ENCODE data around the gene DNAH8. TPM values are rescaled to one million over a fixed set of nuclear protein-coding genes. Genes with fewer than 3 reads are reported as not detected.

Gene DNAH8
- total RNA-seq, 1 experiment from 2014 or later = 0.15 TPM

GRCh38 chr6:38720295-38720694, 5.2 kb downstream of the DNAH8 start:
- H3F3A ChIP-seq (ENCODE audit: low read length, unreplicated experiment) = no peaks in the 10 kb centered on the region
- H3K27ac ChIP-seq (ENCODE audit: low read length) = no peak overlapping the region
- peak overlapping the region; percentile 47; the same call in 1 of the 2 replicates for H2AFZ ChIP-seq (ENCODE audit: low read length)
- intact Hi-C loops (cut with micrococcal nuclease) = loop anchor here (10.0 kb wide), 1 partner anchor 215 kb away; no protein-coding TSS in a partner anchor
- ChIA-PET POLR2A (ENCODE audit: unreplicated experiment) (no interaction called here), CTCF (interaction anchor here (0.5 to 0.6 kb wide), 2 partner anchors 50 to 471 kb away, joined by 5 read pairs; no protein-coding TSS in a partner anchor)
- H3K27me3 ChIP-seq (ENCODE audit: low read length) = no peaks in the 10 kb centered on the region
- H3K4me3 ChIP-seq (ENCODE audit: low read length) = no peak overlapping the region
- H3K4me1 ChIP-seq (ENCODE audit: insufficient read depth, low read length) = peaks cover 9% of the 10 kb centered on the region; the same call in 1 of the 2 replicates
- ATAC-seq = peak; percentile 54
- no peak overlapping the region for H3K9ac ChIP-seq (ENCODE audit: low read length)
- H3K9me2 ChIP-seq (replicated peaks; ENCODE audit: low read length) = no peaks in the 10 kb centered on the region
- H3K36me3 ChIP-seq (ENCODE audit: low read depth, low read length) = no peaks in the 10 kb centered on the region
- H3K4me2 ChIP-seq (ENCODE audit: low read length) = 0 out of 2 replicates have a peak overlapping the region, but pooled peaks have one; percentile 6
- no peaks in the 10 kb centered on the region for H4K20me1 ChIP-seq (ENCODE audit: low read length)
- no peaks in the 10 kb centered on the region for H3K9me3 ChIP-seq (ENCODE audit: low read length)
- no peaks in the 10 kb centered on the region for H3K79me2 ChIP-seq (ENCODE audit: low read length)
- TF ChIP-seq EZH2phosphoT487 (IDR thresholded peaks at IDR 0.05; ENCODE audit: borderline replicate concordance, low read length) = no peak
- TF ChIP-seq CTCF (conservative IDR thresholded peaks at IDR 0.05; ENCODE audit: low read depth, low read length) = peak; percentile 62
- peak; percentile 60 for DNase-seq
- no TSS peak for BruUV-seq (replicated peaks)

- Histone ChIP-seq H3K9ac (ENCODE audit: low read length) (no peak overlapping the region), H3K4me1 (ENCODE audit: insufficient read depth, low read length) (peaks cover 16% of the 10 kb centered on the region), H3K4me3 (ENCODE audit: low read length) (no peak overlapping the region), H3K79me2 (ENCODE audit: low read length) (no peaks in the 10 kb centered on the region), H3F3A (ENCODE audit: low read length, unreplicated experiment) (no peaks in the 10 kb centered on the region), H3K9me3 (ENCODE audit: low read length) (no peaks in the 10 kb centered on the region), H3K27me3 (ENCODE audit: low read length) (no peaks in the 10 kb centered on the region), H2AFZ (ENCODE audit: low read length) (no peak overlapping the region), H3K4me2 (ENCODE audit: low read length) (no peak overlapping the region), H3K27ac (ENCODE audit: low read length) (no peak overlapping the region), H4K20me1 (ENCODE audit: low read length) (no peaks in the 10 kb centered on the region), H3K36me3 (ENCODE audit: low read depth, low read length) (no peaks in the 10 kb centered on the region), H3K9me2 (replicated peaks; ENCODE audit: low read length) (no peaks in the 10 kb centered on the region)
- no peak for DNase-seq
- ChIA-PET POLR2A (ENCODE audit: unreplicated experiment) (no interaction called here), CTCF (interaction anchor here (0.6 kb wide), 1 partner anchor 219 kb away, joined by 3 read pairs; no protein-coding TSS in a partner anchor)
- no TSS peak for BruUV-seq (replicated peaks)
- intact Hi-C loops (cut with micrococcal nuclease) = loop anchor here (10.0 kb wide), 1 partner anchor 213 kb away; no protein-coding TSS in a partner anchor
- no peak for TF ChIP-seq EZH2phosphoT487 (IDR thresholded peaks at IDR 0.05; ENCODE audit: borderline replicate concordance, low read length)
- TF ChIP-seq CTCF (conservative IDR thresholded peaks at IDR 0.05; ENCODE audit: low read depth, low read length) = no peak
- no peak for TF ChIP-seq EZH2 (IDR thresholded peaks at IDR 0.05; ENCODE audit: low read length, unreplicated experiment)
- ATAC-seq = peak; percentile 31
Observed at GRCh38 chr6:38722038-38722437, 6.9 kb downstream of the DNAH8 start.

DNA sequence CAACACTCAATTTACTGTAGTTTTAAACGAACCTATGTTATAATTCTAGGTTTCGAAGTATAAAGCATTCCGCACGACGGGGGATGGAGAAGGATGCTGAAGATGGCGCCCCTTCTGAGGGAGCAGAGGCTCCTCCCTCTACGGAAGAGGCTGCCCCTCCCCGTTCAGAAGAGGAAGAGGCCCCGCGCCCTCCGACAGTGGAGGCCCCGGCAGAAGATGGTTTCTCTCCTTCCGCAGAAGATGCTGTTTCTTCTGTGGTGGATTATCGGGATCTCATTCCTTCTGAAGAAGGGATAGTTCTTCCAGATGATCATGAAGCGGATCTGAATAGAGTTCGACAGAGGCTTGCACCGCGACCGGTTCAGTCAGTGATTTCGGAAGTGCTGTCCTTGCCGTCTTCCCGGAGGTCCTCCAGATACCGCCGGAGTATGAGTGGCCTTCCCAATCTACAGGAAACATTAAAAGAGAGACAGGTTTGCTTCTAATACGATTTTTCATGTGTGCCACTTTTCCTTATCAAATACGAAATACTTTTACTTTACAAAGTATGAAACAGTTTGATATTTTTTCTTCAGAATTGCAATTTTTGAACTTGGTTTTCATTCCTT, 7.7 kb downstream of the DNAH8 start:
- ChIA-PET POLR2A (ENCODE audit: unreplicated experiment) (no interaction called here), CTCF (no interaction called here)
- no peak for ATAC-seq
- H3K4me3 ChIP-seq (ENCODE audit: low read length) = no peak overlapping the region
- TF ChIP-seq CTCF (conservative IDR thresholded peaks at IDR 0.05; ENCODE audit: low read depth, low read length) (no peak), EZH2phosphoT487 (IDR thresholded peaks at IDR 0.05; ENCODE audit: borderline replicate concordance, low read length) (no peak), EZH2 (IDR thresholded peaks at IDR 0.05; ENCODE audit: low read length, unreplicated experiment) (no peak)
- H3K36me3 ChIP-seq (ENCODE audit: low read depth, low read length) = no peaks in the 10 kb centered on the region
- no peak overlapping the region for H3K4me2 ChIP-seq (ENCODE audit: low read length)
- intact Hi-C loops (cut with micrococcal nuclease) = loop anchor here (10.0 kb wide), 1 partner anchor 212 kb away; no protein-coding TSS in a partner anchor
- DNase-seq = no peak
- no peak overlapping the region for H3K9ac ChIP-seq (ENCODE audit: low read length)
- H3K9me2 ChIP-seq (replicated peaks; ENCODE audit: low read length) = no peaks in the 10 kb centered on the region
- no peaks in the 10 kb centered on the region for H3K79me2 ChIP-seq (ENCODE audit: low read length)
- H3K27ac ChIP-seq (ENCODE audit: low read length) = no peak overlapping the region
- BruUV-seq (replicated peaks) = no TSS peak
- H4K20me1 ChIP-seq (ENCODE audit: low read length) = no peaks in the 10 kb centered on the region
- H3K4me1 ChIP-seq (ENCODE audit: insufficient read depth, low read length) = peaks cover 16% of the 10 kb centered on the region
- no peaks in the 10 kb centered on the region for H3F3A ChIP-seq (ENCODE audit: low read length, unreplicated experiment)
- H3K9me3 ChIP-seq (ENCODE audit: low read length) = no peaks in the 10 kb centered on the region
- H2AFZ ChIP-seq (ENCODE audit: low read length) = no peak overlapping the region
- H3K27me3 ChIP-seq (ENCODE audit: low read length) = no peaks in the 10 kb centered on the region
